GM18526 (cell line): Measurements from ENCODE around the gene TP53I11.

Experiments used
- POLR2A ChIP-seq: IDR thresholded peaks from 3 replicates; pipeline ENCODE4 v1.6.1; 2011; ENCODE audit not compliant: insufficient read length; ENCODE audit errors: extremely low read depth

The TP53I11 gene

DNA sequence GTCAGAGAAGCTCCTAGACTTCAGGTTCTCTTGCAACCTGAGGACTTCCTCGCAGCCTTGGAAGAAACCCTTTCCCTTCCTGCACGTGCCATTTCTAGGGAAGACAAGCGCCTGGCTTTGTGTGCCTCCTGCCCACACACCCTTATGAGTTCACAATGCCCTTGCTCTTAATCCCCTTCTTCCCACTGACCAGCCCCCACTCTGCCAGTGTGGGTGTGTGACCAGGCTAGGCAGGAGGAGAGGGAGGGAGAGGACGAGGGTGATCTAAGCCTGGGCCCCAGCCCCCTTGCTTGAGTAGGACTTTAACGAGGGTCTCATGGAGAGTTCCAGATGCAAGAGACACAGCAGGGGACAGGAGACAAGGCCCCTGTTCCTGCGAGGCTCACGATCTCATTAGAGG is 30.2 kb downstream of the TP53I11 start:
- TF ChIP-seq POLR2A = no peak

- TF ChIP-seq POLR2A = no peak
These were observed 32.9 kb downstream of the TP53I11 start for GRCh38 chr11:44917741-44918140.

DNA sequence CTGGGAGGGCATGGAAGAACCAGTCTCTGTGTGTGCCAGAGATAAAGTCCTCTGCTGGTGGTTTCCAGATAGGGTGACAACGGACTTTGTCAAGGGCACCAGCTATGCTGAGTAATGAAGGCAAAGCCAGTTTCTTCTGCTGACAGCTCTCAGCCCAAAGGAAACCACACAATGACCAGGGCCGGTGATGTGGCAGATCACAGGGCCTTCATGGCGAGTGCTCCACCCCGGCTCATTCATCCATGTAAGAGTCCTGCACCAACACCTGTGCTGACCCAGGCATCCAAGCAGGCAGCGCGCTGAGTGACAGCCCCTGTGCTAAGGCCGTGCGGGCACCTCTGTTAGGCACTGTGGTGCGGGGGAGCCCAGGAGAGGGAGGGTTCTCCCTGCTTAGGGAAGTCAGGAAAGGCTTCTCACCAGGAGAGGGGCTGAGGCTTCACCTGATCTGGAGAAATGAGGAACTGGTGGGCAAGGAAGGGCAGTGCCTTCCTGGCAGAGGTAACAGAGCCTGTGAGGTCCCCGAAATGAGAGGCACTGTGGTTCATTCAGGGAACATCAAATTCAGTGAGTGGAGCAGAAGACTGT is 33.8 kb downstream of the TP53I11 start:
- TF ChIP-seq POLR2A = no peak

- no peak for TF ChIP-seq POLR2A
These were observed 34.4 kb downstream of the TP53I11 start for GRCh38 chr11:44916331-44916730.

DNA sequence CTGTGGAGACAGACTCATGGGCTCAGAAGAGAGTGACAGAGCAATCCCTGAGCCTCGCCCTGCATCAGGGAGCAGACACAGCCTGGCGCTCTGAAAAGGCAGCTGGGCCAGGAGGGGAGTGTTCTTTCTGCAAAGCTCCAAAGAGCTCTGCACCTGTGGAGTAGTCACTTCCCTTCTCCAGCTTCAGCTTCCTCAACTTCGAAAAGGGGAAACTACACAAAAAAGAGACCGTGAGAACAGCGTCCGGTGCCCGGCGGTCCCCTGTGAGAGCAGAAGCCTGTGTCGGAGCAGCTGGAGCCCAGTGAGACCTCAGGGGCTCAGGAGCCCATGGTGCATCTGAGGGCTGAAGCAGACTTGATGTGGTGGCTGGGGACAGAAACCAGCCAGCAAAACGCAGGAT is 35.1 kb downstream of the TP53I11 start:
- no peak for TF ChIP-seq POLR2A

DNA sequence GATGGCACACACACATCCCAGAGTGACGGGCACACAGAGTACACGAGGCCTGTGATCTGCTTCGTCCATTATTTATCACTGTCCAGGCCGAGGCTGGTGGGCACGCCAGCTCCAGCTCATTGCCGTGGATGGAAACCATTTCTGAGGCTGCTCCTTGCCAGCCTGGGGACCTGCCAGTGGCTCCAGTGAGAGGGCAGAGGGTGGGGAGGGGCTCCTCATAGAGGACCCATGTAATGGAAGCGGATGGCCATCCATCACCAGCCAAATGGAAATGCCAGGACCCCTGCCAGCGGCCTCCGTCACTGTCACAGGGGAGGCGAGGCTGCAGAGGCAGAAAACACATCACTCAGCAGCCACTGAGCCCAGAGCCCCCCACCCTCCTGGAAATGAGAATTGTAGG is 35.7 kb downstream of the TP53I11 start:
- no peak for TF ChIP-seq POLR2A

DNA sequence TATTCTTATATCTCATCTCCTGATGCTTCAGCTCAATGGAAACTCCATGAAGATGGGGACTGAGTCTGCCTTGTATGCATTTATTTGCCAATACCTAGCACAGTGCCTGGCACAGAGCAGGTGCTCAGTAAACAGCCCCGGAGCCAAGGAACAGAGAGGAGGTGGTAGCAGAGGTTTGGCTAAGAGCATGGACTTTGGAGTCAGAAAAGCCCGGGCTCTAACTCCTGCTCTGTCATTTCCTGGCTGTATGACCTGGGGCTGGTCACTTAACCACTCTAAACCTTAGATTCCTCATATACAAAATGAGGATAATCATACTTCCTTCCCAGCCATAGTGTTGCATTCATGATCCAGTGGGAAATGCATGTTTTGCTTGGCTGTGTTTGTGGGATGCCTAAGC is 36.6 kb downstream of the TP53I11 start:
- TF ChIP-seq POLR2A = no peak

DNA sequence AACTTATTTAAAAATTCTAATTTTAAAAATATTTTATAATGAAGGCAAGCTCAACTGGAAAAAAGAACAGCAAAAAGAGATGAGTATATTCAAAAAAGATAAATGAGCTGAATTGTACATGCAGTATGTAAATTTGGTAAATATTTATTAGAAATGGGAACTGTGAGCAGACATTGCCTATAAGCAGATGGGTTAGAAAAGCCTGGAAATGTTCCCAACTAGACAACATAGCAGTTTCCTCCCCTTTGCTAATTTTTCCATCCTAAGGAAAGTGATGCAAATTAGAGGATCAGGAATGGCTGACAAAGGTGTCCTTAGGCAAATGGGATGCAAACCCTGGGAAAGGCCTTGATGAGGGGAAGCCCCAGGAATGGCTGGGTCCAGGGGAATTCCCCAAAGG is 37.2 kb downstream of the TP53I11 start:
- no peak for TF ChIP-seq POLR2A

DNA sequence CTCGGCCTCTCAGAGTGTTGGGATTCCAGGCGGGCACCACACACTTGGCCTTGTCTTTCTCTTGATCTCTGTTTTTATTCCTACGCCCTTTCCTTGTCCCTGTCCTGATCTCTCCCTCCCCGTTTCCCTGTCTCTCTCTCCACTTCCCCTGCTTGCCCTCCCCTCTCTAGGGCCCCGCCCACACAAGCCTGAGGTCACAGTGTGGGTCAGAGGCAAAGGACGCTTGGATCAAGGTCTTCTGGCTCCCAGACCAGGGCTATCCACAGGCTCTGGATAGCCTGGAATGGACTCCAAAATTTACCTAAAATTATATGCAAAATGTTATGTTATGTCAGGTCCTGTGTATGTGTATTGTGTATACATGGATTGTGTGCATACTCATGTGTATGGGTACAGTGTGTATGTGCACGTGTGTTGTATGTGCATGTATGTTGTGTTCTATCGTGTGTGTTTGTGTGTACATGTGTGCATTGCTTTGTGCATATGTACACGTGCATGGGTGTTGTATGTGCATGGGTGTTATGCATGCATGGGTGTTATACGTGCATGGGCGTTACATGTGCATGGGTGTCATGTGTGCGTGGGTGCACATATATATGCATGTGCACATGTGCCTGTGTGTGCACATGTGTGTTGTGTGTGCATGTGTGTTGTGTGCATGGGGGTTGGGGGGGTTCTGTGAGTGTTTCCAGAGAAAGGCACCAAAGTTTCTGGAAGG is 38.3 kb downstream of the TP53I11 start:
- no peak for TF ChIP-seq POLR2A

DNA sequence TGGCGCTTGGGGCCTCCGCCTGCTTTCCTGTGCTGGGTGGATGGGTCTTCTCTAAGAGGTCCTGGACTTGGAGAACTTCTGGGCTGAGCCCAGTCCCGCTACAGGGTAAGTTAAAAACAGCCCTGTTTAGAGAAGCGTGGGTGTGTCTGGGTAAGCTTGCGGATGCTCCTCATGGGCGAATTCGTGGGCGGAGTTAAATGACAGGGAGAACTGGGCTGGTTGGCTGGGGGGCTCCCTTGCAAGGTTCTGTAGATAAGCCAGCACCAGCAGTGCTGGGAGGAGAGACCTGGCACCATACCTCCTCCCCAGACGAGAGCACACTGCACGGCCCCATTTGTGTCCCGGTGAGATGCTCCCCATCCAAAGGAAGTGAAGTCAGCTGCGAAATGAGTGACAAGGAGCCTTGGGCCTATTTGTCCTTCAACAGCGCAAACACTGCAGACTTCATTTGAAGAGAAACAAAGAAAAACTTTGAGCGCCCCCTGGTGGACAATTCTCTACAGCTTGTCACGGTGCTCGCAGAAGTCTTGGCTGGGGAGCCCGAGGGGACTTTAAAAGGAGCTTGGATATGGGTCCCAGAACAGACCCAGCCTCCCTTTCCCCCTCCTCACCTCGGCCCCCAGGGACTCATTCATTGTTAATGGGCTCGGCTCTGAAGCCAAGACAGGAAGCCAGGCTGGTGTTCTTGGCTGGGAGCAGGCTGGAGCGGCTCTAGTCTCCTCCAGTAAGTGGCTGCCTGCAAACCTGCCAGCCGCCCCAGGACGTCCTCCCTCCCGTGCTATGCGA is 39.5 kb downstream of the TP53I11 start:
- no peak for TF ChIP-seq POLR2A

- no peak for TF ChIP-seq POLR2A
These were observed 40.1 kb downstream of the TP53I11 start for GRCh38 chr11:44910591-44910990.

GRCh38 chr11:44909557-44909956 is 41.1 kb downstream of the TP53I11 start:
- TF ChIP-seq POLR2A = no peak

DNA sequence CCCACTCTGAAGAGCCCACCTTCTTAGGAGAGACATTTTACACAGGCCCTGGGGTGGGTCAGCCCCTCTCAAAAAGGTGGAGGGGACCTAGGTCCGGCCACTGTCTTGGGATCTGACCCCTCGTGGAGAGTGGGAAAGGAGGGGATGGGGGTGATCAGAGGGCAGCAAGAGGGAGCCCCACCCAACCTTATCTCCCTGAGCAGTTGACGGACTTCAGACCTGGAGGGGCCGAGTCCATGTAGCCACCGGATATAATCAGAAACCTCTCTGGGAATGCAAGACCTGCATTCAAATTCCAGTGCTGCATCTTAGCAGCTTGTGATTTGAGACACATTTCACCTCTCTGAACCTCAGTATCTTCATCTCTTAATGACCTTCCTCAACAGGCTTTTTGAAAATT is 44.0 kb downstream of the TP53I11 start:
- TF ChIP-seq POLR2A = no peak

- TF ChIP-seq POLR2A = no peak
These were observed 45.4 kb downstream of the TP53I11 start for GRCh38 chr11:44905131-44905866.

DNA sequence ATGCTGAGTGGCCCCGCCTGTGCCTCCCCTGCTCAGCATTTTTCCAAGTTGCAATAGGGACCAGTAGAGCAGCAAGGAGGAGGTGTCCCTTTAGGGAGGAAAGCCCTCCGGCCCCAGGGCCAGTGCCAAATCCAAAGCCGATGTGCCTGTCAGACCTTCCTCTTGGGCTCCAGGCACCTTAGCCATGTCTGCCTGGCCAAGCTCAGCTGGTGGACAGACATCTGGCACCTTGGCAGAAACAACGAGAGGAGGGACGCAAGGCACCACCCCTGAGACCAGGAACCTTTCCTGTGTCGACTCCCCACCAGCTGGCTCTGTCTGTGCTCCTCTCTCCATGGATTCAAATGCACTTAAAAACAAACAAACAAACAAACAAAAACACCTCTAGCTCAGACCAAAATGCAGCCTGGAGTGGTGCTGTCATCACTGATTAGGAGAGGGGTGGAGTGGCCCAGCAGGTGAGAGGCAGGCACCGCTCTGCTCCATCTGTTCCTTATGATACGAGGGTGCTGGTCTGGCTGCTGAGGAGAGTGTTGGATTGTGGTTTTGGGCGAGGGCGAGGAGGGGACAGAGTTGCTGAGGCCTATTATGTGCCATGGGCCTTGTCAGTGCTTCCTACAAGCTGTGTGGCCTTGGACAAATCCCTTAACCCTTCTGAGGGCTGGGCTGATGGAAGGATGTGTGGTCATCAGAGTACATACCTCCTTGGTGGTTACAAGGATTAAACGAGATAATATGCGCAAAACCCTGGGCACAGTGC is 46.2 kb downstream of the TP53I11 start:
- TF ChIP-seq POLR2A = no peak

DNA sequence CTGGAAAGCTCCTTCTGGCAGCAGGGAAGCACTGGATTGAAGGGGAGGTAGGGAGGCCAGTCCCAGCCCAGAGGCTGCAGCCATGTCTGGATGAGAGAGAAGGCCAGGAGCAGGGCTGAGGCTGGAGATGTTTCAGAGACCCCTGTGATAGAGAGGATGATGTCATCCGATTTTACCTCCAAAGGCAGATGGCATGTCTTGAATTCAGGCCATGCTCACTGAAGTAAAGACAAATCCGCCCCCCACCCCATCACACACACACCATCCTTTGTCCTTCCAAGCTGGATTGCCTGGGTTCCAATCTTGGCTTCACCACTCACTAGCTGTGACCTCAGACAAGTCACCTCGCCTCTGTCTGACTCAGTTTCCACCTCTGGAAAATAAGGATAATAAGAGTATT is 47.2 kb downstream of the TP53I11 start:
- TF ChIP-seq POLR2A = no peak

DNA sequence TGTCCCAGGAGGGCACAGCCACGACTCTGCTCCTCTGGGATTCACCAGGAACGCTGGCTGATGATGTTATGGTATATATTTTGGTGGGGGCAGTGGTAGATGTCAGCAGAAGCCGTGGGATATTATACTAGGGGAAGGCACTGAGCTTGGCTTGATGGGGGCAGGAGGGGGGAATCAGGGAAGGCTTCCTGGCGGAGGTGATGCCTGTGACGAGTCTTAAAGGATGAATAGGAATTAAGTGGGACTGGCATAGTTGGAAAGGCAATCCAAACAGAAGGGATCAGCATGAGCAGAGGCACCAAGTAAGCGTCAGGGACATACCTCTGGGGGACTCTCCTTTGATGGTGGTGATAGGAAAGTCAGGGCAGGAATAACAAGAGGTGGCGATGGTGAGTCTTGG is 47.6 kb downstream of the TP53I11 start:
- TF ChIP-seq POLR2A = no peak
